ENCODE results near the gene DSCAM. TPM values are rescaled to one million over a fixed set of nuclear protein-coding genes. Genes with fewer than 3 reads are reported as not detected.

The DSCAM gene
- total RNA-seq, 1 experiment from 2014 or later, result not detected

DNA sequence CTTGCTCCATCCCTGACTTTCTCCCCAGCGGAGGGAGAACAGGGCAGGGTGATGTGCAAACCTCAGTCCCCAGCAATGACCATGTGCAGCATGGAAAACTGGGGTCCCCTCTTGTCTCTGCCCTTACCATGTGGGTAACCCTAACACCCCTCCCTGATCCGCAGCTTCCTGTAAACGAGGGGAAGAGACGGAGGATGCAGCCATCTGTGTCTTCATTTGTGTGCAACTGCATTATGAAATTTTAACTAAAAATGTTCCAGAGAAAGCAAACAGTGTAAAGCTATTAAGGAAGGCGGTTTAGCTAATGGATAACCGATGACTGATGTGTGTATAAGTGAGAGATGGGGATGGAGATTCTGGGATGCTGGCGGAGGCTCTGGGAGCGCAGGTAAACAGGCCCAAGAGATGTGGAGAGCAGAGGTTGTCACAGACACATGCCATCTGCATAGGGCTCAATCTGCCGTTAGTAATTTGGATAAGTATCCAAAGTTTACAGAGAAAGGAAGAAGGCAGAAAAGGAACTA, 206.6 kb downstream of the DSCAM start:
- intact Hi-C loops (cut with micrococcal nuclease), result no loop called here
- CTCF ChIA-PET, result no interaction called here

More for the DNA sequence above, 206.6 kb downstream of the DSCAM start:
- peaks cover 10 to 48% of the 10 kb centered on the region in 2 experiments; a peak in 3 of 4 replicates for H3K9me3 ChIP-seq (ENCODE audit: control insufficient read depth in 1 of 2, insufficient read depth in 1 of 2, low read depth in 1 of 2, low read length in 2 of 2)
- POLR2A ChIA-PET, result no interaction called here
- BruUV-seq (replicated peaks), result no TSS peak
- H3K27me3 ChIP-seq (ENCODE audit: insufficient read depth, low read length), result no peaks in the 10 kb centered on the region
- no peaks in the 10 kb centered on the region for H3K79me2 ChIP-seq (ENCODE audit: insufficient read depth, low read length)
- H3K9me2 ChIP-seq (ENCODE audit: insufficient read depth), result no peaks in the 10 kb centered on the region
- DNase-seq (ENCODE audit: low read depth, low spot score) (no peak), ATAC-seq (no peak)
- no peak overlapping the region for H3K4me2 ChIP-seq (ENCODE audit: low read length)
- TF ChIP-seq JUND (IDR thresholded peaks at IDR 0.05) (no peak), EGR1 (IDR thresholded peaks at IDR 0.05; ENCODE audit: low read depth) (no peak), YY1 (IDR thresholded peaks at IDR 0.05; ENCODE audit: extremely low read depth, insufficient replicate concordance, low read depth, low read length) (no peak), ZFX (IDR thresholded peaks at IDR 0.05) (no peak), POLR2AphosphoS5 (IDR thresholded peaks at IDR 0.05; ENCODE audit: low read depth, low read length) (no peak), CEBPB (IDR thresholded peaks at IDR 0.05; ENCODE audit: low read depth) (no peak), CBX3 (IDR thresholded peaks at IDR 0.05; ENCODE audit: low read depth) (no peak), RAD21 (IDR thresholded peaks at IDR 0.05; ENCODE audit: low read depth) (no peak), ZNF274 (IDR thresholded peaks at IDR 0.05; ENCODE audit: low read depth, low read length) (no peak), TCF7L2 (IDR thresholded peaks at IDR 0.05; ENCODE audit: borderline replicate concordance, extremely low read depth, insufficient read depth, insufficient read length) (no peak)
- TF ChIP-seq, protein P1, sequence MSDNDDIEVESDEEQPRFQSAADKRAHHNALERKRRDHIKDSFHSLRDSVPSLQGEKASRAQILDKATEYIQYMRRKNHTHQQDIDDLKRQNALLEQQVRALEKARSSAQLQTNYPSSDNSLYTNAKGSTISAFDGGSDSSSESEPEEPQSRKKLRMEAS (IDR thresholded peaks at IDR 0.05), result no peak
- TF ChIP-seq, protein P2, sequence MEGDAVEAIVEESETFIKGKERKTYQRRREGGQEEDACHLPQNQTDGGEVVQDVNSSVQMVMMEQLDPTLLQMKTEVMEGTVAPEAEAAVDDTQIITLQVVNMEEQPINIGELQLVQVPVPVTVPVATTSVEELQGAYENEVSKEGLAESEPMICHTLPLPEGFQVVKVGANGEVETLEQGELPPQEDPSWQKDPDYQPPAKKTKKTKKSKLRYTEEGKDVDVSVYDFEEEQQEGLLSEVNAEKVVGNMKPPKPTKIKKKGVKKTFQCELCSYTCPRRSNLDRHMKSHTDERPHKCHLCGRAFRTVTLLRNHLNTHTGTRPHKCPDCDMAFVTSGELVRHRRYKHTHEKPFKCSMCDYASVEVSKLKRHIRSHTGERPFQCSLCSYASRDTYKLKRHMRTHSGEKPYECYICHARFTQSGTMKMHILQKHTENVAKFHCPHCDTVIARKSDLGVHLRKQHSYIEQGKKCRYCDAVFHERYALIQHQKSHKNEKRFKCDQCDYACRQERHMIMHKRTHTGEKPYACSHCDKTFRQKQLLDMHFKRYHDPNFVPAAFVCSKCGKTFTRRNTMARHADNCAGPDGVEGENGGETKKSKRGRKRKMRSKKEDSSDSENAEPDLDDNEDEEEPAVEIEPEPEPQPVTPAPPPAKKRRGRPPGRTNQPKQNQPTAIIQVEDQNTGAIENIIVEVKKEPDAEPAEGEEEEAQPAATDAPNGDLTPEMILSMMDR (IDR thresholded peaks at IDR 0.05 in 2 of 3, conservative IDR thresholded peaks at IDR 0.05 in 1 of 3; ENCODE audit: borderline replicate concordance in 1 of 3, insufficient read depth in 1 of 3, low read depth in 2 of 3, low read length in 2 of 3), result no peak
- TF ChIP-seq, protein P3, sequence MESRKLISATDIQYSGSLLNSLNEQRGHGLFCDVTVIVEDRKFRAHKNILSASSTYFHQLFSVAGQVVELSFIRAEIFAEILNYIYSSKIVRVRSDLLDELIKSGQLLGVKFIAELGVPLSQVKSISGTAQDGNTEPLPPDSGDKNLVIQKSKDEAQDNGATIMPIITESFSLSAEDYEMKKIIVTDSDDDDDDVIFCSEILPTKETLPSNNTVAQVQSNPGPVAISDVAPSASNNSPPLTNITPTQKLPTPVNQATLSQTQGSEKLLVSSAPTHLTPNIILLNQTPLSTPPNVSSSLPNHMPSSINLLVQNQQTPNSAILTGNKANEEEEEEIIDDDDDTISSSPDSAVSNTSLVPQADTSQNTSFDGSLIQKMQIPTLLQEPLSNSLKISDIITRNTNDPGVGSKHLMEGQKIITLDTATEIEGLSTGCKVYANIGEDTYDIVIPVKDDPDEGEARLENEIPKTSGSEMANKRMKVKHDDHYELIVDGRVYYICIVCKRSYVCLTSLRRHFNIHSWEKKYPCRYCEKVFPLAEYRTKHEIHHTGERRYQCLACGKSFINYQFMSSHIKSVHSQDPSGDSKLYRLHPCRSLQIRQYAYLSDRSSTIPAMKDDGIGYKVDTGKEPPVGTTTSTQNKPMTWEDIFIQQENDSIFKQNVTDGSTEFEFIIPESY (IDR thresholded peaks at IDR 0.05; ENCODE audit: extremely low read depth, insufficient replicate concordance, low read length), result no peak
- TF ChIP-seq, protein P4, sequence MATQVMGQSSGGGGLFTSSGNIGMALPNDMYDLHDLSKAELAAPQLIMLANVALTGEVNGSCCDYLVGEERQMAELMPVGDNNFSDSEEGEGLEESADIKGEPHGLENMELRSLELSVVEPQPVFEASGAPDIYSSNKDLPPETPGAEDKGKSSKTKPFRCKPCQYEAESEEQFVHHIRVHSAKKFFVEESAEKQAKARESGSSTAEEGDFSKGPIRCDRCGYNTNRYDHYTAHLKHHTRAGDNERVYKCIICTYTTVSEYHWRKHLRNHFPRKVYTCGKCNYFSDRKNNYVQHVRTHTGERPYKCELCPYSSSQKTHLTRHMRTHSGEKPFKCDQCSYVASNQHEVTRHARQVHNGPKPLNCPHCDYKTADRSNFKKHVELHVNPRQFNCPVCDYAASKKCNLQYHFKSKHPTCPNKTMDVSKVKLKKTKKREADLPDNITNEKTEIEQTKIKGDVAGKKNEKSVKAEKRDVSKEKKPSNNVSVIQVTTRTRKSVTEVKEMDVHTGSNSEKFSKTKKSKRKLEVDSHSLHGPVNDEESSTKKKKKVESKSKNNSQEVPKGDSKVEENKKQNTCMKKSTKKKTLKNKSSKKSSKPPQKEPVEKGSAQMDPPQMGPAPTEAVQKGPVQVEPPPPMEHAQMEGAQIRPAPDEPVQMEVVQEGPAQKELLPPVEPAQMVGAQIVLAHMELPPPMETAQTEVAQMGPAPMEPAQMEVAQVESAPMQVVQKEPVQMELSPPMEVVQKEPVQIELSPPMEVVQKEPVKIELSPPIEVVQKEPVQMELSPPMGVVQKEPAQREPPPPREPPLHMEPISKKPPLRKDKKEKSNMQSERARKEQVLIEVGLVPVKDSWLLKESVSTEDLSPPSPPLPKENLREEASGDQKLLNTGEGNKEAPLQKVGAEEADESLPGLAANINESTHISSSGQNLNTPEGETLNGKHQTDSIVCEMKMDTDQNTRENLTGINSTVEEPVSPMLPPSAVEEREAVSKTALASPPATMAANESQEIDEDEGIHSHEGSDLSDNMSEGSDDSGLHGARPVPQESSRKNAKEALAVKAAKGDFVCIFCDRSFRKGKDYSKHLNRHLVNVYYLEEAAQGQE (IDR thresholded peaks at IDR 0.05; ENCODE audit: low read depth), result no peak
- H3K9ac ChIP-seq (ENCODE audit: low read length), result no peak overlapping the region
- H3K27ac ChIP-seq (ENCODE audit: low read depth, low read length), result no peak overlapping the region
- H3K4me1 ChIP-seq (ENCODE audit: control insufficient read depth in 1 of 2, insufficient read depth in 2 of 2, low read length in 2 of 2), result no peaks in the 10 kb centered on the region
- H3K4me3 ChIP-seq (replicated peaks in 1 of 2; ENCODE audit: low read depth in 1 of 2, low read length in 2 of 2), result no peak overlapping the region
- H4K20me1 ChIP-seq (ENCODE audit: insufficient read depth), result no peaks in the 10 kb centered on the region
- RAD21 ChIA-PET (ENCODE audit: low non-redundant PET in 1 of 2, low total read pairs in 2 of 2, uncharacterized antibody in 2 of 2, unreplicated experiment in 2 of 2), result no interaction called here
- no peaks in the 10 kb centered on the region for H3K36me3 ChIP-seq (ENCODE audit: control insufficient read depth in 1 of 2, insufficient read depth in 2 of 2, low read length in 2 of 2)
- no peak overlapping the region for H2AFZ ChIP-seq (ENCODE audit: low read depth, low read length, poor library complexity, severe bottlenecking)

Data from HCT116 (cell line).